Dermis blood vessel endothelial cell (primary cell): Measurements from ENCODE around the gene CAT. TPM values are rescaled to one million over a fixed set of nuclear protein-coding genes. Genes with fewer than 3 reads are reported as not detected.

Experiments used
- DNase-seq: peaks from one replicate; pipeline ENCODE4 v3.0.0; 2010
- total RNA-seq: library from RNA; depleted of rRNA; stranded (reverse); fragments of >200 nt; gene quantifications from 2 replicates; pipeline ENCODE4 v1.2.3, GENCODE V29; 2014

Gene CAT
- total RNA-seq, 1 donor from 2014 or later: 83.6 TPM

DNA sequence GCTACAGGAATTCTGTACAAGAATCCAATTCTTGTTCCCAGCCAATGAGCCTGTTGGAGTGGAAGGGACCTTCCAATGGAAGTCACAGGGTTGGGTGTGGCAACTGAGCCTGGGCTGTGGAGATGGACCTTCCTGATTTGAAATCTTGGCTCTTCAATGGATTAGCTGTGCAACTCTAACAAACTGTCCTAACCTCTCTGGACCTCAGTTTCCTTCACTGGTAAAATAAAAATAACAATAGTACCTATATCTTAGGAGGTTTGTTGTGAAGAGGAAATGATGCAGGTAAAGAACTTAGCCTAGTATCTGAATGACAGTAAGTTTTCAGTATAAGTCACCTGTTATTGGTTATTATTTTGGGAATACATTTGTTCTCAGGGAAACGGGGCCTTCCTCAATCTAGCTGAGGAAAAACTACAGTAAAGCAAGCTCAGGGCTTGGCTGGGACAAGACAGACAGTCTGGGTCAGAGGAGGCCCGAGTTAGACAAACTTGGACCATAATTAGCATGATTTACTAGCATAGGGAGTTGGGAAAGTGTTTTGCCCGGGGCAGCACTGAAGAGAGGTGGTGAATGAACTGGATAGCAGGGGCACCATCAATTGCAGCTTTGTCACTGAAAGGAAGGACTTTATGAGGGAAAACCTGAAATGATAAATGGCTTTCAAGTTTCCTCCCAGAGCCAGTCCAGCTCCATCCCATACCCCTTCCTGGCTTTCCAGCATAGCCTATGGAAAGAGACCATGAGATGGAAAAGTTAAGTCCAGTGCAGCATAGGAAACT lies 61.2 kb downstream of the CAT start:
- DNase-seq: no peak

DNA sequence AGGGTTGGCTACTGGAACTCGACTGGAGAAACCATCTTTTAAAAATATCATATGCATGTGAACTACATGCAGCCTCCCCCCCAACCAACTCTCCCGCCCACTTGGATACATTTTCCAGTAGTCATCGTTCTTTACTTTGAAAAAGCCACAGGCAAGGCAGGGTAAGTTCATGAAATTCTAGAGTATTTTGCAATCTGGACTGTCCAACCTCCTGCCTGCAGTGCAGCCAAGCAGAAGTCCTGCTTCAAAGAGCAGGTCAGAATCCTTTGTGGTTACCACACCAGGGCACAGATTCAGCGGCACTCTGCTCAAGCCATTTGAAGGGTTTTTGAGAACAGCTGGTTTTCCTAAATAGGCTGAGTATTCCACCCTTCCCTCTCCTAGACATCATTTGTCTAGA lies 62.8 kb downstream of the CAT start:
- DNase-seq: no peak

GRCh38 chr11:34501949-34502348 lies 63.2 kb downstream of the CAT start:
- DNase-seq: no peak

DNA sequence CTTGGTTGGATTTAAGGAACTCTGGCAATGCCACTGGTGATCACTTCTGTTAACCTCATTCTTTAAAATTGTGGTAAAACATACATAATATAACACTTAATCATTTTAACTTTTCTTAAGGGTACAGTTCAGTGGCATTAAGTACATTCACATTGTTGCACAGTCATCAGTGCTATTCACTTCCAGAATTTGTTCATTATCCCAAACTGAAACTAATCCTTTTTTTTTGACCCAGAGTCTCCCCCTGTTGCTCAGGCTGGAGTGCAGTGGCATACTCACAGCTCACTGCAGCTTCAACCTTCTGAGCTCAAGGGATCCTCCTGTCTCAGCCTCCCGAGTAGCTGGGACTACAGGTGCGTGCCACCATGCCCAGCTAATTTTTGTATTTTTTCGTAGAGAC lies 64.2 kb downstream of the CAT start:
- no peak for DNase-seq

GRCh38 chr11:34505874-34506273 lies 67.1 kb downstream of the CAT start:
- DNase-seq: no peak

- no peak for DNase-seq
Observed at GRCh38 chr11:34507156-34507555, 68.4 kb downstream of the CAT start.

DNA sequence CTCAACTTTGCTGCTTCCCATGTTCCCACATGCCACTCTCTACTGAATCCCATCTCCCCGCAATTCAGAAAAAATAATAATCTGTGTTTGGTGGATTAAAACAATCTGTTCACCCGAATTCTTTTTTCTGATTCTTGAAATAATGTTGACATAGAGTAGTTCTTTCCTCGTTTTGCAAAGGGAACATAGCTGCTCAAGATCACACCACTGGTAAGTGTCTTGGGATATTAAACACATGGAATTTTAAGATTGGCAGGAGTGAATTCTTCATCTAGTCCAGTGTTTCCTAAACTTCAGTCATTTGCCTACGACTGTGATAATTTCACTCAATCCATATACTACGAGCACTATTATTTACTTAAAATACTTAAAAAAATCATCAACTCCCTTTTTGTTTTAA lies 68.9 kb downstream of the CAT start:
- no peak for DNase-seq

DNA sequence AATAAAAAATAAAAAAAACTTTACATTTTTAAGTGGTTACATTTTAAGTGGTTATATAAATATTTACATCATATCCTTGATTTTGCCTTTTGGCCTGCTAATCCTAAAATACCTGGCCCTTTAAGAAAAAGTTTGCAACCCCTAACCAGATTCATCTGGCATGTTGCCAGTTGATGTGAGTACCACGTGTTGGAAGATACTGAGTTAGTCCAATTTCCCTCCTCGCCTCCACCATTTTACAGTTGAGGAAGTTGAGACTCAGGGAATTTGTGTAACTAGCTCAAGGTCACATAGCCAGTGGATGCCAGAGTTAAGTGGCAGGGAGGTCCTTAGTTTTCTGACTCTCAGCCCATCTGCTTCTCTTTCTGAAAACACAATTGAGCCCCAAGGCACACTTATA lies 69.8 kb downstream of the CAT start:
- DNase-seq: no peak

GRCh38 chr11:34509336-34509876 lies 70.7 kb downstream of the CAT start:
- DNase-seq: no peak

DNA sequence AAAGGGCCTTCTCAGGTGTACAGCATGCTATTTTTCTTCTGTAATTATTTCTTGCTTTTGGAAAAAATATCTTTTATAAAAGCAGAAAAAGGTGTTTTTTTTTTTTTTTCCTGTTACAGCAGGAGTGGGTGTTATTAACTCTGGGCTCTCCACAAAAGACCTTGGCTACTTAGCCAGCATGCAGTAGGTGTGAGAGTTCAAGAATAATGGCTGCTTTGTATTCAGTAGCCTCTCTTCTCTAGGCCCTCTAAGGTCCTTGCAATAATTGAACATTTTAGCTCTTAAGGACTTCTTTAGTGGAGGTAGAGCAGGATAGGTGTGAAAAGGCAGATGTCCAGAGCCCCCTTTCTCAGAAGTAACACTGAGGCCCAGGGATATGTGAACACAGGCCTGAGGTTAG lies 71.5 kb downstream of the CAT start:
- DNase-seq: no peak

DNA sequence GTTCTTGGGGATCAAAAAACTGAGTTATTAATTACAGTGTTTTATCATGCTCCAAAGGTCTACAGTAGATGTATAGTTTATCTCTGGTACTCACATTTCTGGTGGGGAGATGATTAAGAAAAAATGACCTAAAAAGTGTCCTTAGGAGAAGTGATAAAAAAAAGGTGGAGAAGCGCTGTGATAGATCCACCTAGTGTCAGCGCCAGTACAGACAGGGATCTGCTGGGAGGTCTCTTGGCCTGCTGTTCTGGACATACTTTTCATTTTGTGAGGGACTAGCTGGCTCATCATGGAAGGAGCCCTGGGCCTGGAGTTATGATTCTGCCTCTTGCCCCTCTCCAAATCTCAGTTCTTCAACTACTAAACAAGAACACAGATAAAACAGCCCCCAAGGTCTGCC lies 71.9 kb downstream of the CAT start:
- no peak for DNase-seq

GRCh38 chr11:34512840-34513681 lies 74.3 kb downstream of the CAT start:
- DNase-seq: peak; percentile 77

DNA sequence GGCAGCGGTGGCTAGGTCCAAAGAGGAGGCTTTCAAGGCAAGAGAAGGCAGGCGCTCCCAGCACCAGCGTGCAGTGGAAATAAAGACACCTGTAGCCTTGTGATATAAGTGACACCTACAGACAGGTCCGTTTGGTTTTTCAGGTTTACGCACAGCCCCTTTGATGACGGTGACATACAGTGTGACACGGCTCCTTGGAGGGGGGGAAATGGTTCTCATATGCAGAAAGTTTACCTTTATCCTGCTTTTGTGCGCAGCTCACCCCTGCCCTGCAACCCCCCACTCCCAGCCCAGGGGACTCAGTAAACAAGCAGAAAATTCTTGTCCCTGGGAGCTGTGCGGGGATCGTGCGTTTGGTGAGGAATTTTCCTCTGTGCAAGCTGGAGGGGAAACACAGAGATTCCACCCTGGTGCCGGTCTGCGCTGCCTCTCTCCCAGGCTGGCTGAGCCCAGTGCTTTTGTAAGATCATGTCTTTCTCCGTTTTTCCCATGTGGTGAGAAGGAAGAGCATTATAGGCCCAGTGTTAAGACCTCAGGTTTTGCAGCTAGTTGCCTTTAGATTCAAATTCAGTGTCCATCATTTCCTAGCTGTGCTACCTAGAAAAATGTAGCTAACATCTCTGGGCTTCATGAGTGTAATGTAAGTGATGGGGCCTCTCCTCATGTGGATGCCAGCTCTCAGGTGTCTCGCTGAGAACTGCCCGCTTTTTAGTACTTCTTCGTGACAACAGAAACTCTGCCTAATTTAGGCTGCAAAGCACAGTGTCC lies 75.1 kb downstream of the CAT start, which contains the start of gene ELF5:
ELF5 (minus strand) TSS at position 113 of the 768 bp plus-strand sequence. CDS start 8,045 bp downstream, outside the sequence.
- DNase-seq: no peak

GRCh38 chr11:34514597-34514996 lies 75.9 kb downstream of the CAT start:
- no peak for DNase-seq

- DNase-seq: no peak
Observed at GRCh38 chr11:34516247-34517040, 77.7 kb downstream of the CAT start.

GRCh38 chr11:34519595-34520235 lies 81.0 kb downstream of the CAT start:
- no peak for DNase-seq

DNA sequence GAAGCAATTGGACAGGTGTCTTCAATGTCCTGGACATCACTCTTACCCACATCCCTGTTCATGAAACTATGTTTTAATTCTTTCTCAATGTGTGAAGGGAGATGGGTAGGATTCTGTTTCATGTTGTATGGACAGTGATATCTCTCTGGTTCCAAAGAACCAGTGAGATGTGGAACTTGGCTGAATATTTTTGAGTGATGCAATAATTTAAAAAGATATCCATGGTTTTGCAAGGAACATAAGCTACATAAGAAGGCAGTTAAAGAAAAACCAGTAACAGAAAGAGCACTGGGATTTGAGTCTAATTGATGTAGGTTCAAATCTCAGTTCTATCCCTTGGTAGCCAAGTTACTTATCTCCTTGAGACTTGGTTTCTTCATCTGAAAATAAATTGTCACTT lies 82.5 kb downstream of the CAT start:
- no peak for DNase-seq
